ENCODE results near the gene SBF2. TPM values are rescaled to one million over a fixed set of nuclear protein-coding genes. Genes with fewer than 3 reads are reported as not detected.

Gene SBF2
- total and polyA plus RNA-seq, 4 donors, result 50.3 to 74.2 (median 61.3) TPM

- Histone ChIP-seq H3K9me3 (ENCODE audit: control insufficient read depth, insufficient read depth, low read length) (no peaks in the 10 kb centered on the region), H3K27ac (ENCODE audit: low read depth, low read length) (peak overlapping the region; percentile 75), H3K4me1 (ENCODE audit: control insufficient read depth, insufficient read depth, low read length) (peaks cover 58% of the 10 kb centered on the region), H3K4me3 (ENCODE audit: low read depth, low read length) (peak overlapping the region; percentile 75), H3K36me3 (ENCODE audit: control insufficient read depth, insufficient read depth, low read length) (no peaks in the 10 kb centered on the region), H3K27me3 (ENCODE audit: control insufficient read depth, insufficient read depth, low read length) (peaks cover 76% of the 10 kb centered on the region)
- WGBS (ENCODE audit: insufficient coverage), result under 1% methylated on average over 56 of the region's 56 CpGs
- DNase-seq (ENCODE audit: low read depth in 4 of 6, low spot score in 6 of 6), result peak in 2 of 6 donors; percentile 64 to 74
Observed at GRCh38 chr11:10302744-10303557, 8.9 kb upstream of the SBF2 start.

GRCh38 chr11:10302359-10302743, 8.3 kb upstream of the SBF2 start:
- no peaks in the 10 kb centered on the region for H3K36me3 ChIP-seq (ENCODE audit: control insufficient read depth, insufficient read depth, low read length)
- H3K9me3 ChIP-seq (ENCODE audit: control insufficient read depth, insufficient read depth, low read length), result no peaks in the 10 kb centered on the region
- peak overlapping the region; percentile 75 for H3K27ac ChIP-seq (ENCODE audit: low read depth, low read length)
- peaks cover 52% of the 10 kb centered on the region for H3K4me1 ChIP-seq (ENCODE audit: control insufficient read depth, insufficient read depth, low read length)
- peaks cover 70% of the 10 kb centered on the region for H3K27me3 ChIP-seq (ENCODE audit: control insufficient read depth, insufficient read depth, low read length)
- H3K4me3 ChIP-seq (ENCODE audit: low read depth, low read length), result peak overlapping the region; percentile 75
- DNase-seq (ENCODE audit: low read depth in 4 of 6, low spot score in 6 of 6), result no peak
- 13% methylated on average over 8 of the region's 10 CpGs for WGBS (ENCODE audit: insufficient coverage)

GRCh38 chr11:10301656-10302358, 7.8 kb upstream of the SBF2 start:
- peaks cover 65% of the 10 kb centered on the region for H3K27me3 ChIP-seq (ENCODE audit: control insufficient read depth, insufficient read depth, low read length)
- peak overlapping the region; percentile 75 for H3K4me3 ChIP-seq (ENCODE audit: low read depth, low read length)
- no peaks in the 10 kb centered on the region for H3K9me3 ChIP-seq (ENCODE audit: control insufficient read depth, insufficient read depth, low read length)
- DNase-seq (ENCODE audit: low read depth in 4 of 6, low spot score in 6 of 6), result peak in 1 of 6 donors; percentile 11
- WGBS (ENCODE audit: insufficient coverage), result 34% methylated on average over 7 of the region's 9 CpGs
- no peaks in the 10 kb centered on the region for H3K36me3 ChIP-seq (ENCODE audit: control insufficient read depth, insufficient read depth, low read length)
- peak overlapping the region; percentile 75 for H3K27ac ChIP-seq (ENCODE audit: low read depth, low read length)
- H3K4me1 ChIP-seq (ENCODE audit: control insufficient read depth, insufficient read depth, low read length), result peaks cover 46% of the 10 kb centered on the region

GRCh38 chr11:10298342-10298741, 4.3 kb upstream of the SBF2 start:
- Histone ChIP-seq H3K27me3 (ENCODE audit: control insufficient read depth, insufficient read depth, low read length) (peaks cover 37% of the 10 kb centered on the region), H3K9me3 (ENCODE audit: control insufficient read depth, insufficient read depth, low read length) (no peaks in the 10 kb centered on the region), H3K4me3 (ENCODE audit: low read depth, low read length) (no peak overlapping the region), H3K27ac (ENCODE audit: low read depth, low read length) (no peak overlapping the region), H3K36me3 (ENCODE audit: control insufficient read depth, insufficient read depth, low read length) (no peaks in the 10 kb centered on the region), H3K4me1 (ENCODE audit: control insufficient read depth, insufficient read depth, low read length) (peaks cover 18% of the 10 kb centered on the region)
- WGBS (ENCODE audit: insufficient coverage), result 86% methylated on average over 2 of the region's 5 CpGs
- DNase-seq (ENCODE audit: low read depth in 4 of 6, low spot score in 6 of 6), result no peak

GRCh38 chr11:10295064-10295901, 1.3 kb upstream of the SBF2 start:
- Histone ChIP-seq H3K27ac (ENCODE audit: low read depth, low read length) (peak overlapping the region; percentile 72), H3K4me1 (ENCODE audit: control insufficient read depth, insufficient read depth, low read length) (peaks cover 9% of the 10 kb centered on the region), H3K9me3 (ENCODE audit: control insufficient read depth, insufficient read depth, low read length) (no peaks in the 10 kb centered on the region), H3K4me3 (ENCODE audit: low read depth, low read length) (peak overlapping the region; percentile 72), H3K36me3 (ENCODE audit: control insufficient read depth, insufficient read depth, low read length) (no peaks in the 10 kb centered on the region), H3K27me3 (ENCODE audit: control insufficient read depth, insufficient read depth, low read length) (peaks cover 11% of the 10 kb centered on the region)
- WGBS (ENCODE audit: insufficient coverage), result no CpG with 5 or more reads among the region's 10 CpGs
- DNase-seq (ENCODE audit: low read depth in 4 of 6, low spot score in 6 of 6), result no peak

GRCh38 chr11:10294290-10294953, 403 bp upstream of the SBF2 start:
- DNase-seq (ENCODE audit: low read depth in 4 of 6, low spot score in 6 of 6), result peak in 1 of 6 donors; percentile 57
- Histone ChIP-seq H3K36me3 (ENCODE audit: control insufficient read depth, insufficient read depth, low read length) (peaks cover 5% of the 10 kb centered on the region), H3K9me3 (ENCODE audit: control insufficient read depth, insufficient read depth, low read length) (no peaks in the 10 kb centered on the region), H3K4me3 (ENCODE audit: low read depth, low read length) (peak overlapping the region; percentile 72), H3K27ac (ENCODE audit: low read depth, low read length) (peak overlapping the region; percentile 72), H3K4me1 (ENCODE audit: control insufficient read depth, insufficient read depth, low read length) (peaks cover 13% of the 10 kb centered on the region), H3K27me3 (ENCODE audit: control insufficient read depth, insufficient read depth, low read length) (peaks cover 8% of the 10 kb centered on the region)
- under 1% methylated on average over 40 of the region's 45 CpGs for WGBS (ENCODE audit: insufficient coverage)

- Histone ChIP-seq H3K4me3 (ENCODE audit: low read depth, low read length) (no peak overlapping the region), H3K27me3 (ENCODE audit: control insufficient read depth, insufficient read depth, low read length) (peaks cover 6% of the 10 kb centered on the region), H3K9me3 (ENCODE audit: control insufficient read depth, insufficient read depth, low read length) (no peaks in the 10 kb centered on the region), H3K4me1 (ENCODE audit: control insufficient read depth, insufficient read depth, low read length) (peaks cover 15% of the 10 kb centered on the region), H3K36me3 (ENCODE audit: control insufficient read depth, insufficient read depth, low read length) (peaks cover 19% of the 10 kb centered on the region), H3K27ac (ENCODE audit: low read depth, low read length) (no peak overlapping the region)
- no peak for DNase-seq (ENCODE audit: low read depth in 4 of 6, low spot score in 6 of 6)
- WGBS (ENCODE audit: insufficient coverage), result 96% methylated on average over 15 of the region's 17 CpGs
Observed at GRCh38 chr11:10291801-10292638, 2.0 kb downstream of the SBF2 start.

- peaks cover 15% of the 10 kb centered on the region for H3K4me1 ChIP-seq (ENCODE audit: control insufficient read depth, insufficient read depth, low read length)
Observed at GRCh38 chr11:10289765-10290380, 4.1 kb downstream of the SBF2 start.

More at GRCh38 chr11:10289765-10290380, 4.1 kb downstream of the SBF2 start:
- Histone ChIP-seq H3K4me3 (ENCODE audit: low read depth, low read length) (no peak overlapping the region), H3K36me3 (ENCODE audit: control insufficient read depth, insufficient read depth, low read length) (peaks cover 19% of the 10 kb centered on the region), H3K27me3 (ENCODE audit: control insufficient read depth, insufficient read depth, low read length) (peaks cover 3% of the 10 kb centered on the region), H3K27ac (ENCODE audit: low read depth, low read length) (no peak overlapping the region), H3K9me3 (ENCODE audit: control insufficient read depth, insufficient read depth, low read length) (no peaks in the 10 kb centered on the region)
- WGBS (ENCODE audit: insufficient coverage), result 83% methylated on average over 9 of the region's 10 CpGs
- DNase-seq (ENCODE audit: low read depth in 4 of 6, low spot score in 6 of 6), result no peak

All from spinal cord (tissue), 10 donors.